GM19455 (cell line): Measurements from ENCODE around the gene CA5A.
A peak's percentile ranks its signal among the peaks of the same experiment; 100 is the strongest.
"Not testable (repeated sequence)": the region's sequence is repeated elsewhere in the genome, so short reads cannot be mapped to it uniquely, and the experiment has no call there.

Experiments
- ATAC-seq: cut with Tn5 transposase; IDR thresholded peaks from one replicate; pipeline ENCODE4 v1.9.1; 2021; ENCODE audit not compliant: unreplicated experiment

Gene CA5A

GRCh38 chr16:87870418-87871291, 65.7 kb downstream of the CA5A start:
- ATAC-seq = not testable (repeated sequence)

GRCh38 chr16:87869879-87870417, 66.4 kb downstream of the CA5A start:
- not testable (repeated sequence) for ATAC-seq

GRCh38 chr16:87869061-87869878, 67.1 kb downstream of the CA5A start, which contains the start of gene SLC7A5:
Gene SLC7A5 (minus strand): TSS chr16:87869507. CDS start chr16:87869422, 85 bp downstream.
- ATAC-seq = peak; percentile 60

- ATAC-seq = not testable (repeated sequence)
These were observed 67.9 kb downstream of the CA5A start for GRCh38 chr16:87868254-87869029.

- not testable (repeated sequence) for ATAC-seq
These were observed 70.3 kb downstream of the CA5A start for GRCh38 chr16:87865902-87866555.

- ATAC-seq = no peak
These were observed 71.9 kb downstream of the CA5A start for GRCh38 chr16:87864331-87864989.

- not testable (repeated sequence) for ATAC-seq
These were observed 73.0 kb downstream of the CA5A start for GRCh38 chr16:87863327-87863635.

- not testable (repeated sequence) for ATAC-seq
These were observed 73.6 kb downstream of the CA5A start for GRCh38 chr16:87862597-87863326.

GRCh38 chr16:87861300-87862099, 74.8 kb downstream of the CA5A start:
- ATAC-seq = not testable (repeated sequence)

GRCh38 chr16:87860553-87861299, 75.6 kb downstream of the CA5A start:
- ATAC-seq = no peak

- ATAC-seq = not testable (repeated sequence)
These were observed 78.0 kb downstream of the CA5A start for GRCh38 chr16:87858151-87858993.

- no peak for ATAC-seq
These were observed 79.5 kb downstream of the CA5A start for GRCh38 chr16:87856791-87857228.

GRCh38 chr16:87855852-87856715, 80.2 kb downstream of the CA5A start:
- no peak for ATAC-seq

GRCh38 chr16:87854907-87855683, 81.2 kb downstream of the CA5A start:
- ATAC-seq = no peak
